SHP77 treated with DMSO at 0.1 percent for 48 hours (cell line): Measurements from ENCODE around the gene PTPRH.
"Not testable (repeated sequence)": the region's sequence is repeated elsewhere in the genome, so short reads cannot be mapped to it uniquely, and the experiment has no call there.

Experiments used
- DNase-seq: peaks from one replicate; lab custom pipeline; 2025; lab: John Stamatoyannopoulos, UW

The PTPRH gene

DNA sequence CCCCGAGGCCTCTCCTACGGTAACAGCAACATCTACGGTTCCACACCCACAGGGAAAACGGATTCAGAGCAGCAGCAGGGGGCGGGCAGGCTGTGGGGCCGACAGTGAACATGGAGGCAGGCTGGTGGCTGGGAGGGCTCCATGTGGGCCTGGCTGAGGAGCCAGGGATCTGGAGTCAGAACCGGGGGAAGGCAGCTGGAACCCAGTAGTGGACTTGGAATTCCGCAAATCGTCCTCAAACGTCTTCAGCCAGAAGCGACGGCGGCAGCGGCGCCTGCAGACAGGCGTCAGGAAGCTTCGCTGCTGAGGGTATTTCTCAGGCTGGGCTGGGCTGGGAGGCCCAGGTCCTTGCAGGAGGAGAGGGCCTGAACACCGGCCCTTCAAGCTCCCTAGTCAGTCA lies 17.5 kb upstream of the PTPRH start:
- no peak for DNase-seq

DNA sequence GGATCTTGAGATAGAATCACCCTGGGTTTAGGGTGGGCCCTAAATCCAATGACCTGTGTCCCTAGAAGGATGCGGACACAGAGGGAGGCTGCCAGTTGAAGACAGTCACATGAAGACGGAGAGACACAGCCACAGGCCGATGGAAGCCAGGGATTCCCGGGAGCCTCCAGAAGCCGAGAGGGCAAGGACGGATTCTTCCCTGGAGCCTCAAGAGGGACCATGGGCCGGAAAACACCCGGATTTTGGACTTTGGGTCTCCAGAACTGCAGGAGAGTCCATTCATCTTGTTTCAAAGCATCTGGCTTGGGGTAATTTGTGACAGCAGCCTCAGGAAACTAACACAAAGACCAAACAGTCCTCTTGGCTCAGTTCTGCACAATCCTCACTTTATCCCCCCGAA lies 17.0 kb upstream of the PTPRH start:
- DNase-seq = no peak

DNA sequence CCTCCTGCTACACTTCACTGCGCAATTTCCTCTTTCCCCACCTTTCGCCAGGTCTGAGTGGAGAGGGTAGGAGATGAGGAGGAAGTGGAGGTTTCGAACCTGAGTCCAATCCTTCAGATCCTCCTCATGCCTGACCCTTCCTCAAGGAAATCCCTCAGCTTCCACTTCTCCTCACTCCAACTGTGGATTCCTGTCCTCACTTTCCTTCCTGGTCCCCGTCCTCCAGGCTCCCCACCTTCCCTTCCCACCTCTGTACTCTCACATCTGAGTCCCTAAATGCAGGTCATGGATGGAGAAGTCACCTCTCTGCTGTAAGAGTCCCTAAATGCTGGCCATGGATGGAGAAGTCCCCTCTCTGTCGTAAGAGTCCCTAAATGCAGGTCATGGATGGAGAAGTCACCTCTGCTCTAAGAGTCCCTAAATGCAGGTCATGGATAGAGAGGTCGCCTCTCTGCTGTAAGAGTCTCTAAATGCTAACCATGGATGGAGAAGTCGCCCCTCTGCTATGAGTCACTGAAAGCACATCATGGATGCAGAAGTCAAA lies 16.2 kb upstream of the PTPRH start:
- no peak for DNase-seq

DNA sequence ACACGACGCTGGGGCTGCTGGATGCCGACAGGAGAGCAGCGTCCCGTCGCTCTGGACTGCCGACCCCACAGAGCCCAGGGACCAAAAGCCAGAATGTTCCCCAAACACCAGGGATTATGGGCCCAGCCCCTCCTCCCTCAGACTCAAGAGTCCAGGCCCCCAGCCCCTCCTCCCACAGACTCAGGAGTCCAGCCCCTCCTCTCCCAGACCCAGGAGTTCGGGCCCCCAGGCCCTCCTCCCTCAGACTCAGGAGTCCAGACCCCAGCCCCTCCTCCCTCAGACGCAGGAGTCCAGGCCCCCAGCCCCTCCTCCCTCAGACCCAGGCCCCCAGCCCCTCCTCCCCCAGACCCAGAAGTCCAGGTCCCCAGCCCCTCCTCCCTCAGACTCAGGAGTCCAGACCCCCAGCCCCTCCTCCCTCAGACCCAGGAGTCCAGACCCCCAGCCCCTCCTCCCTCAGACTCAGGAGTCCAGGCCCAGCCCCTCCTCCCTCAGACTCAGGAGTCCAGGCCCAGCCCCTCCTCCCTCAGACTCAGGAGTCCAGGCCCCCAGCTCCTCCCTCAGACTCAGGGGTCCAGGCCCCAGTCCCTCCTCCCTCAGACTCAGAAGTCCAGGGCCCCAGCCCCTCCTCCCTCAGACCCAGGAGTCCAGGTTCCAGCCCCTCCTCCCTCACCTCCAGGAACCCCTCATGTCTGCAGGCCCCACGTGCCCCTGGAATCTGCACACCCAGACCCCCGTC lies 15.5 kb upstream of the PTPRH start:
- not testable (repeated sequence) for DNase-seq

DNA sequence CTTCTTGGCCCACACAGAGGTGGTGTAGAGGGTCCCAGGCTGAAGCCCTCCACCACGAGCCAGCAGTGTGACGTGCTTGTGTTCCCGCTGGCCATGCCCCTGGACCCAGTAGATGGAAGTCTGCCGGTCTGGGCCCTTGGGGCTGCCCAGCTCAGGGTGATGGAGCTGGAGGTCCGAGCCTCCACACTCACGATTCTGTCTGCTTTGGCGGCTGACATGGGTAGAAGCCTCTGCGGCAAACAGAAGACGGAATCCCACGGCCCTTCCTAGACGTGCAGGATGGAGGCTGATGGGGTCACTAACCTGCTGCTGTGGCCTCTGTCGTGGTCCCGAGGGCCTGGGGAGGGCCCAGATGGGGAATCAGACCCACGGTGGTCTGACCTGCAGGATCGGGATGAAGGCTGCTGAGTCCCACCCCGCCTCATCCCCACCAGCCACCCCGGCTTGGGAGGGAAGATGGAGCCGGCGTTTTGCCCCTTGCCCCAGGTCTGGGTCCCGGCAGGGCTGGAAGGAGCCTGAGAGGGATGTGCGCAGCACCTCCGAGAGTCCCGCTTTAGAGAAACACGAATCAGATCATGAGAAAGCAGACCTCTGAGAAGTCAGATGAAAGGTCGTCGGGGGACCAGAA lies 14.9 kb upstream of the PTPRH start:
- no peak for DNase-seq

DNA sequence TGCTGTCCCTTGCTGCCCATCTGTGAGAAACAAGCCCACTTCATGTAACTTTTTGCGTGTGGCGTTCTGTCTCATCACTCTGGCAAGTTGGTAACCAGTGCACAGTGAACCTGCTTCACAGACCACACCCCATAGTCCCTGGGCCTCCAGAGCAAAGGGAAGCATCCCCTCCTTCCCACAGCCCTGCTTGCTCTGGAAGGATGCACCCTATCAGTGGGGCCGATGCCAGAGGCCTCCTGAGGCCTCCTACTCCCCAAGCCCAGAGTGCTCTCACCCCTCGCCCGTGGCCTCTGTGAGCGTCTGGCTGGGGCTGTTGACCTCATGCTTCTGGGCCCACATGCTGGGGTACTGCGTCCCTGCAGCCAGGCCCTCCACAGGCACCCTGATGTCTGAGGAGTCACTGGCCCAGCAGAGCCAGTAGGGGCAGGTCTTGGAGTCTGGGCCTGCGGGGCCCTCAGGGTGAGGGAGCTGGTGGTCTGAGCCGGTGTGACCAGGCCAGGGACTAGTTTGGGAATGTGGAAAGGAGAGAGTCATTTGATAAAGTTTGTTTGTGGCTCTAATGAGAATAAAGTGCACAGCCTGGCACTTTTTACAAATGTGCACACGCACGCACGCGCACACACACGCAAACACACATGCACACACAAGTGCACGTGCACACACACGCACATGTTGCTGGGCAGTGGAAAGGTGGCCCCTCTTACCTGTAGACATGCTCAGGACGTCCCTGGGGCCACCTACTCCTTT lies 14.2 kb upstream of the PTPRH start:
- DNase-seq = no peak

DNA sequence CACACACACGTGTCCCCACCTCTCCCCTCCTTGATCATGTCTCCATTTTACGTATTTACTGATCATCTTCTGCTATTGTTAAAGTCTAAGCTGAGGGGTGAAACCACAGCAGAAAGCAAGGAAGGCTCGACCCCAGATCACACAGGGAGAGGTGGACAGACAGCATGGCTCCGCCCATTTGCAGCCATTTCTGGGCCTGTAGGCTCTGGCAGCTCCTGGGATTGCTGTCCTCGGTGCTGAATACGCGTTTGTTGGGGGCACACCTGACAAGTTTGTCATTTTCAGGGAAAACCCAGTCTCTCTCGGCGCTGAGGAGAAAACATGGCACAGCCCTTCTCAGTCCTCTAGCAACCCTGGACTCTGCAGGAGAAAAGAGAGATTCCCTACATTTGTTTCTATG lies 11.2 kb upstream of the PTPRH start:
- DNase-seq = no peak

DNA sequence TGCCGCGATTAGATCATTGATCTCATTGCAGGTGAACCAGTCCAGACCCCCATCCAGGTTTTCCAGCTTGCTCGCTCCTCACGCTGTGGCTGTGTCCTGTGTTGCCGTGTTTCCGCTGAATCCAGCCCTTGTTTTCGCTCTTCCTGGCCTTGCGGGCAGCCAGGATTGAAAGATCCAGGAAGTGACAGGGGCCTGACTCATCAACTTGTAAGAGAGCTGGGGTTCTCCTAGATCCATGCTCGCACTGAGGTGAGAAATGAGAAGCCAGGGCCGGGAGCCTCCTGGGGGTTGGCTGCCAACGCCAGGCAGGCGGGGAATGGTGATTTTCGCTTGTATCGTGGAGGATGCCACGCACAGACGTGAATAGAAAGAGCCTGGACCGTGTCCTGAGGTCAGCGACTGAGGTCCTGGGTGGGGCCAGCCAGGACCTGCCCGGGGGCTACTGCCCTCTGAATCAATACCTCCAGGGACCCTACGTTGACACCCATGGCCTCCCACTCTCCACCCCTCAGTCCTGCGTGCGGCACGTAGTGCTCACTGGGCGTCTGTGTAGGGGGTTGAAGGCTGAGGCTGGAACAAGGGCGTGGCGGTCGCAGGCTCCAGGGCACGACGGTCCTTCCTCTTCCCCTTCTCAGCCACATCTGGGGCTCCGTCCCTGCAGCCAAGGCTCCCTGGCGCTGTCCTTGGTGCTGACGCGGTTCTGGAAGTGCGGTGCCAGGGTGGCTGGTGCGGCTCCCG lies 7.3 kb upstream of the PTPRH start:
- peak; percentile 92 for DNase-seq

DNA sequence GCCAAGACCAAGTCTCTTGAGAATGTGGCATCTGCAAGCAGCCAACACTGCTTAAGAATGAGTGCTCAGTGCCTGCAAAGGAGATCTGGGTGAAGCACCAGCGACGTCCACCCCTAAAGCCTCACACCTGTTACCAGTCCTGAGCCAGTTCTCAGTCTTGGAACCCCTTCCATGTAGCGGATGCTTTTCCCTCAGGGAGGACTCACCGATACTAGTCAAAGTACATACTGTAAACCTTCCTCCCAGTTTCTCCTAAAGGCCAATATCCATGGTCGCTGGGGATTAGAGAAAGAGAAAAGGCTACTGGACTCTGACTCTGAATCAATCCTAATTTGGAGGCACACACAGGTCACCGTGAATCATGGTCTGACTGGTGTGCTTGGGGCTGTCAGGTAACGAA lies 4.2 kb upstream of the PTPRH start:
- DNase-seq = no peak

DNA sequence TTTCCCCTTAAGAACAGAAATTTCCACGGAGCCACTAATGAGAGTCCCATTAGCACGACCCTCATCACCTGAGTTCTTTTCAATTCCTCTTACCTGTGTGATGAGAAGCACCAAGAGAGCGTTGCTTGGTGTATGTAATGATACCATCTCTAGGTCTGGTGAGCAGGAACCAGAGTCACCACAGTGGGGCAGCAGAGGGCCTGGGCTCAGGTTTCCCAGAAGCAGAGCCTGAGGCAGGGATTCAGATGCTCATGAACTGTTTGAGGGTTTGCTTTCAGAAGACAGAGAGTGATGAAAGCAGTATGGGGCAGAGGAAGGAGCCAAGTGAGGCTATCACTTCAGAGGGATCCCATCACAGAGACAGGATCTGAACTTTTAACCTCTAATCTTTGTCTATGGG lies 3.1 kb upstream of the PTPRH start:
- peak; percentile 10 for DNase-seq

DNA sequence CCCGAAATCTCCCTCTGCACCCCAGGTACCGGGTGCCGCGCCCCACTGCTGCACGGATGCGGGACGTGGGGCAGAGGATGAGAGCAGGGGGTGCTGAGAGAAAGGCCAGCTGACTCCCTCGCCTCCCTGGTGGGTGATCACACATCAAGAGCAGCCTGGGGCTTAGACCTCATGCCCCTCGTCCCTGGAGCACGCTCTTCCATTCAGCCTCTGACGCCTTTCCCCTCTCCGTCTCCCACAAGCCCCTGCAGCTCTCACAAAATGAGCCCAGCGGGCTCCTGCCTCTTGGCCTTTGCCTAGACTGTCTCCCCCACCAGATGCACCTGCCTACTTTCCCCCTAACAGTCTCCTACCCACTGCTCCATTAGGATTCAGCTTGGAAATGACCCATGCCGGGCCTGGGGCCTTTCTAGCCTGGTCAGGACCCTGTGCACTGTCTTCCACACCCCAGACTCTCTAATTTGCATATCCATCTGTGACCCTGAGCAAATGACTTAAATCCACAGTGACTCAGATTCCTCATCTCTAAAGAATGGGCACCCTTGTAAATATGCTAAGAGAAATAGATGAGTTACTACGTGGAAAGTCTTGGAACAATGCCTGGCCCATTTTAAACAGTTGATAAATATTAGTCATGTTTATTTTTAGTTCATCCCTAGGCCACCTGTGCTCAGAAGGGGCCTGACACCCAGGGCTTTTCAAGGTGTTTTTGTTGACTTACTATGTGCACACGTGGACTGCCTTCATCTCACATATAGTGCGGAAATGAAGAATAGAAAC lies 582 bp upstream of the PTPRH start:
- DNase-seq = peak; percentile 54

DNA sequence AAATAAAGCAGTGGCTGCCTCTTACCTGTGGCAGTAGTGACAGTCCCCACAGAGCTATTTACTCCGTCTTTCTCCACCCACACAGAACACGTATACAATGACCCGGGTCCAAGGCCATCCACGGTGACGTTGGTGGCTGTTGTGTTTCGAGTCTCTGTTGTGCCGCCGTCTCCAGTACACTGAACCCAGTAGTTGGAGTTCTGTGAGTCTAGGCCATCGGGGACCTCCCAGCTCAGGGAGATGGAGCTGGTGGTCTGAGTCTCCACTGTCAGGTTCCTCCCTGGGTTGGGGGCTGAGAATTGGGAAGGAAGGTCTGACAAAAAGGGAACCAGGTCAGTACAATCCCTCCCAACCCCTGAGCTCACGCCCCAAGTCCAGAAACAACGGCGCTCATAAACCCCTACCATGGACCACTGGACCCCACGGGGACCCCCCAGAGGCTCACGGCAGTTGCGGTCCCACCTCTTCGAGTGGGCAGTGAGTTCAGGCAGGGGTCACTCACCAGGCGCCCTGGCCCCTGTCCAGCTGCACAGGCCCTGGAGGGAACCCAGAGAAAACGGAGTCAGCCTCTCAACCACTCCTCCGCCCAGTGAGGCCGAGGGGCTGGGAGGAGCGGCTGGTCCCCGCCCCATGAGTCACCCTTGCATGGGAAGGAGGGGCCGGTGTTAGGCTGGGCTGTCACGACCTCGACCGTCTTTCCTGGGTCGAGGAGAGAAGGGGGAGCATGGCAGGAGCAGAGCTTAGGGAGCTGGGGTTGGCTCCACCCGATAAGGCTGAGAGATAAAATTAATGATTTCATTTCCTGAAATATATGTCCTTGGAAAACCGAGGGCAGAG lies 2.4 kb downstream of the PTPRH start:
- DNase-seq = peak; percentile 16

DNA sequence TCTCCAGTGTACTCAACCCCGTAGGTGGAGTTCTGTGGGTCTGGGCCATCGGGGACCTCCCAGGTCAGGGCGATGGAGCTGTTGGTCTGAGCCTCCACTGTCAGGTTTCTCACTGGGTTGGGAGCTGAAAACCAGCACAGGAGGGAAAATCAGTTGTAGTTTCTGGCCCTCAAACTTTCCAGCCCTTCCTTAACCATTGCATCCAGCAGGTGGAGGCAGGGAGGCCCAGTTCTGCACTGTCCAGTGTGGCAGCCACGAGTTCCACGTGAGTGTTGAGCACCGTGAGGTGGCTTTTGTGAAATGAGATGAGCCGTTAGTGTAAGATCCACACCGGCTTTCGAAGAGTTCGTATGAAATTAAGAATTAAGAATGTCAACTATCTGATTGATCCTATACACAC lies 7.1 kb downstream of the PTPRH start:
- not testable (repeated sequence) for DNase-seq

DNA sequence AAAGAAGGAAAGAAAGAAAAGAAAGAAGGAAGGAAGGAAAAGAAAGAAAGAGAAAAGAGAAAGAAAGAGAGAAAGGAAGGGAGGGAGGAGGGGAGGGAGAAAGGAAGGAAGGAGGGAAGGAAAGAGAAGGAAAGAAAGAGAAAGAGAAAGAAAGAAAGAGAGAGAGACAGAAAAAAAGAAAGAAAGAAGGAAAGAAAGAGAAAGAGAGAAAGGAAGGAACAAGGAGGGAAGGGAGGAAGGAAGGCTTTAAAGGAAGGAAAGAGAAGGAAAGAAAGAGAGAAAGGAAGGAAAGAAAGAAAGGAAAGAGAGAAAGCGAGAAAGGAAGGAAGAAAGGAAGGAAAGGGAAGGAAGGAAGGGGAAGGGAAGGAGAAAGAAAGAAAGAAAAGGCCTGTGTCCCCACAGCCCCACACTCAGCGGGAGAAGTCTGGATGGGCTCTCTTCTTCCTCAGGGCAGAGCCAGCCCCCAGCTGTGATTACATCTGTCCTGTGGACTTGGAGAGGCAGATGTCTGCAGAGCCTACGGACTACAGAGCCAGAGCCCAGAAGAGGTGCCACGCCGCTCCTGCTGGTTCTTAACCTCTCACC lies 9.6 kb downstream of the PTPRH start:
- no peak for DNase-seq

DNA sequence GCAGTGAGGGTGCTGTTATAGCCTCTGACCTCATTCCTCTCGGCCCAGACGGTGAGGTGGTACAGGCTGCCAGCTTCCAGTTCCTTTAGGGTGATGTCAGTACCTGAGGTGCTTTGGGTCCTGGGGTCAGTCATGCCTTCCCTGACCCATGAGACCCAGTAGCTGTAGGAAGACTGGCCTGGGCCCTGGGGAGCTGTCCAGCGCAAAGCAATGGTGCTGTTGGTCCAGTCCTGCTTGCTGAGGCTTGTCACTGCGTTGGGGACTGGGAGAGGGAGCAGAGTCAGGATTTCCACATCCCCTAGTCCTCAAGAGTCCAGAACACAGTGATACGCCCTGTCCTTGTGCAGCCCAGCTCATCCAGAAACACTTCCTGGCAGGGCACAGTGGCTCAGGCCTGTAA lies 10.7 kb downstream of the PTPRH start:
- no peak for DNase-seq

DNA sequence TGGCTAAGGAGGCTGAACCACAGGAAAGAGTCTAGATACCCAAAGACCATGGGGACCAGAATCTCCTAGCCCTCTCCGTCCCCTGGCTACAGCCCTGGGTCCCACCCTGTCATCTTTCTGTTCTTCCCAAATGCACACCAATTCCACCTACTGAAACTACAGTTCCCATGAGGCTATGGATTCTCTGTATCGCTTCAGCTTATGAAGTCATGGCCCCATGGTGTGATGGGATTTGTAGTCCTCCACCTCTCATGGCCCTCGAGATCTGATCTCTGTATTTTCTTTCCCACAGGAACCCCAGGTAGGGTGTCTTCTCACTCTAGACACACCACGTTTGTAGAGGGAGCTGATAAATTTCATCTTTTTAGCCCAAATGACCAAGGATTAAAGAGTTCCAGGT lies 11.8 kb downstream of the PTPRH start:
- DNase-seq = no peak

DNA sequence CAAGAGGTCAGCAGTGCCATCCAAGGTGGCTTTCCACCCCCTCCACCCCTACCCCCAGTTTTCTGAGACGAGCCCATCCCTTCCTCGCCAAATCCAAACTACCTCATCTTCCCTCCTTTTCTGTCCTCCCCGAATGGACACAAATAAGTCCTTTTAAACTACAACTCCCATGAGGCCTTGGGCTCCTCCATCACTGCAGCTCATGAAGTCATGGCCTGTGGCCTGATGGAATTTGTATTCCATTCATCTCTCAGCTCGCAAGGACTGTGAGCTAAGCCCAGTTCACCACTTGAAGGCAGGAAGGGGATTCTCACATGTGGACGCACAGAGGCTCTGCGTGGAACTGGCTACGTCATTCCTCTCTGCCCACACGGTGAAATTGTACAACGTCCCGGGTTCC lies 12.5 kb downstream of the PTPRH start:
- no peak for DNase-seq

DNA sequence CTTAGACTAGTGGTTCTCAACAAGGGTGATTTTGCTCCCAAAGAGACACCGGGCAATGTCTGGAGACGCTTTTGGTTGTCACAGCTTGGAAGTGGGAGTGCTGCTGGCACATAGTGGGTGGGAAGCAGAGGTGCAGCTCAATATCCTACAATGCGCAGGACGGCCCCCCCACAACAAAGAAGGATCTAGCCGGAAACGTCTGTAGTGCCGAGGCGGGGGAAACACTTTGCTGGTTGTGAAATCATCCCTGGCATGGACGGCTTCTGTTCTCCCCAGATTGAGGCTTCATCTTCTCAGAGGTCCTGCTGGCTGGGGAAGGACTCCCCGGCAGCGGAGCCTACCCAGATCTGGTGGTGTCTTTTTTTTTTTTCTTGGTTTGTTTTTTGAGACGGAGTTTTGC lies 15.8 kb downstream of the PTPRH start:
- DNase-seq = no peak

DNA sequence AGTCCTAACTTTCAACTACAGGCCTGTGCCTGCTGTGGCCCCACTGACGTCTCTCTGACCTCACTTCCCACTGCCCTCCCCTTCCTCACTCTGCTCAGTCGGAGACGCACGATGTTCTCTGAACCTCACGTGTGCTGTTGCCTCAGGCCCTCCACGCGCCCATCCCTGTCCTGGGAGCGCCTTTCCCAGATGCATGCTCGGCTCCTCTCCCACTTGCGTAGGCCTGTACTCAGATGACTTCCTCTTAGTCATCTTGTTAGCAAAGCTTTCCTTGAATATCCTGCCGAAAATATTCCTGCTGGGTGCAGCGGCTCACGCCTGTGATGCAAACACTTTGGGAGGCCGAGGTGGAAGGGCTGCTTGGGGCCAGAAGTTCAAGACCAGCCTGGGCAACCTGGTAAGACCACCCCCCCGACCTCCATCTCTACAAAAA lies 19.9 kb downstream of the PTPRH start:
- DNase-seq = peak; percentile 57

DNA sequence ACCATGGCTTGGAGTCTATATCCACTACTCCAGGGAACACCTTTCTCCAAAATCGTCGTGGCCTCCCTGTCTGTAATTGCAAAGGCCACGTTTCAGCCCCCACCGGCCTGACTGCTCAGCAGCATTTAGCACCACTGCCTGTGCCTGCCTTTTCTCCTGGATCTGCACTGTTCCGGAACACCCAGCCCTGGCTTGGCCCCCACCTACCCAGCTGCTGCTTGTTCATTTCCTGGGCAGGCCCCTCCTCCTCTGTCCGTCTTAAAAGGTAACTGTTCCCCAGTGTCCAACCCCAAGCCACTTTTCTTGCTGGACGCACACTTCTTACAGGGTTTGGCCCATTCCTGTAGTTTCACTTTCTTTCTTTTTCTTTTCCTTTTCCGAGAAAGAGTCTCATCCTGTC lies 20.7 kb downstream of the PTPRH start:
- no peak for DNase-seq
